Activated CD8-positive, alpha-beta T cell treated with anti-CD3 and anti-CD28 coated beads for 36 hours (primary cell): Measurements from ENCODE around the gene GRAMD2B. TPM values are rescaled to one million over a fixed set of nuclear protein-coding genes. Genes with fewer than 3 reads are reported as not detected.

Experiments used
- ATAC-seq: fragments of 200-7000 bp; cut with Tn5 transposase; one replicate; pipeline ENCODE4 v1.10.0; 2021; ENCODE audit warnings: mild to moderate bottlenecking, moderate library complexity
- CTCF ChIA-PET: fragments of 350-600 bp; sonication (Branson Sonifier 250); formaldehyde crosslinking; loops from one replicate; lab custom pipeline; 2021; ENCODE audit warnings: antibody characterized with exemption; lab: Charles Lee
- POLR2A ChIA-PET: fragments of 350-600 bp; sonication (Branson Sonifier 250); formaldehyde crosslinking; loops from one replicate; lab custom pipeline; 2021; ENCODE audit warnings: antibody characterized with exemption; lab: Charles Lee
- DNase-seq: peaks from one replicate; pipeline ENCODE4 v3.0.0-alpha.2; 2020
- H3K27ac Mint-ChIP-seq: one replicate; pipeline ENCODE4 v1.8.0; 2021; ENCODE audit warnings: mild to moderate bottlenecking, mixed read lengths
- H3K27me3 Mint-ChIP-seq: one replicate; pipeline ENCODE4 v1.8.0; 2021; ENCODE audit warnings: mixed read lengths
- H3K36me3 Mint-ChIP-seq: one replicate; pipeline ENCODE4 v1.8.0; 2021; ENCODE audit warnings: low read depth, mixed read lengths
- H3K4me1 Mint-ChIP-seq: one replicate; pipeline ENCODE4 v1.8.0; 2021; ENCODE audit warnings: low read depth, mixed read lengths
- H3K4me3 Mint-ChIP-seq: one replicate; pipeline ENCODE4 v1.8.0; 2021; ENCODE audit warnings: mild to moderate bottlenecking, moderate library complexity, mixed read lengths
- H3K9me3 Mint-ChIP-seq: one replicate; pipeline ENCODE4 v1.8.0; 2021; ENCODE audit warnings: mixed read lengths
- intact Hi-C: fragments of 100-400 bp; cut with micrococcal nuclease; formaldehyde crosslinking; loops from one replicate; pipeline ENCODE4 v1.10.0; 2022
- total RNA-seq, 2 experiments: library from RNA; stranded (reverse); gene quantifications; one replicate each; pipeline ENCODE4 v1.2.3, GENCODE V29; 2021
- TF ChIP-seq, protein P1 (sequence below): fragments of 200-600 bp; IDR thresholded peaks from one replicate; pipeline ENCODE4 v1.8.0; 2022; ENCODE audit warnings: antibody characterized with exemption, mild to moderate bottlenecking

The GRAMD2B gene
- total RNA-seq, 2 experiments from 2014 or later: 8.0 to 8.4 TPM

DNA sequence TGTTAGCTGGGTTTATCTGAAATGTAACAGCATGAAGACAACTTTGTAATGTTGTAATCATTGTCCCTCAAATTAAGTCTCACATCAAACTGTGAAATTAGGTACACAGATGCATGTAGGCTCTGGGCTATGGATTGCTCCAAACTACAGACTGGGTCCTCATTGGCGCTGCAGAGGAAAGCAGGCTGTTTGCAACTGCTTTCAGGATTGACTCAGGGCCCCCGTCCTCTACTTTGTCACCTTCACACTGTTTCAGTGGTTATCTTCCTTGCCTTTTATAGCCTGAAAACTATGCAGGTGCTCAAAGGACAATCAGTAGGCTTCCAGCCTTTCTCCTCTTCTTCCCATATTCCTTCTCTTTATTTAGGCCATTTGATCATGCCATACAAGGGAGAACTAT, 18.0 kb downstream of the GRAMD2B start:
- peaks cover 38% of the 10 kb centered on the region for H3K36me3 Mint-ChIP-seq
- no peak overlapping the region for H3K27ac Mint-ChIP-seq
- TF ChIP-seq, protein P1, sequence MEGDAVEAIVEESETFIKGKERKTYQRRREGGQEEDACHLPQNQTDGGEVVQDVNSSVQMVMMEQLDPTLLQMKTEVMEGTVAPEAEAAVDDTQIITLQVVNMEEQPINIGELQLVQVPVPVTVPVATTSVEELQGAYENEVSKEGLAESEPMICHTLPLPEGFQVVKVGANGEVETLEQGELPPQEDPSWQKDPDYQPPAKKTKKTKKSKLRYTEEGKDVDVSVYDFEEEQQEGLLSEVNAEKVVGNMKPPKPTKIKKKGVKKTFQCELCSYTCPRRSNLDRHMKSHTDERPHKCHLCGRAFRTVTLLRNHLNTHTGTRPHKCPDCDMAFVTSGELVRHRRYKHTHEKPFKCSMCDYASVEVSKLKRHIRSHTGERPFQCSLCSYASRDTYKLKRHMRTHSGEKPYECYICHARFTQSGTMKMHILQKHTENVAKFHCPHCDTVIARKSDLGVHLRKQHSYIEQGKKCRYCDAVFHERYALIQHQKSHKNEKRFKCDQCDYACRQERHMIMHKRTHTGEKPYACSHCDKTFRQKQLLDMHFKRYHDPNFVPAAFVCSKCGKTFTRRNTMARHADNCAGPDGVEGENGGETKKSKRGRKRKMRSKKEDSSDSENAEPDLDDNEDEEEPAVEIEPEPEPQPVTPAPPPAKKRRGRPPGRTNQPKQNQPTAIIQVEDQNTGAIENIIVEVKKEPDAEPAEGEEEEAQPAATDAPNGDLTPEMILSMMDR: no peak
- POLR2A ChIA-PET: interaction anchor here (1.5 kb wide), 1 partner anchor 18 kb away, joined by 3 read pairs; the partner anchor contains the start of gene GRAMD2B
- H3K4me1 Mint-ChIP-seq: peaks cover 57% of the 10 kb centered on the region
- H3K4me3 Mint-ChIP-seq: no peak overlapping the region
- CTCF ChIA-PET: no interaction called here
- ATAC-seq: no peak
- no peaks in the 10 kb centered on the region for H3K9me3 Mint-ChIP-seq
- no peak for DNase-seq
- no peaks in the 10 kb centered on the region for H3K27me3 Mint-ChIP-seq
- intact Hi-C loops: no loop called here

- peak; percentile 38 for ATAC-seq
- Mint-ChIP-seq H3K27me3 (no peaks in the 10 kb centered on the region), H3K36me3 (peaks cover 26% of the 10 kb centered on the region), H3K27ac (peak overlapping the region; percentile 74), H3K9me3 (no peaks in the 10 kb centered on the region), H3K4me3 (no peak overlapping the region), H3K4me1 (peaks cover 57% of the 10 kb centered on the region)
- TF ChIP-seq, protein P1: no peak
- intact Hi-C loops: no loop called here
- DNase-seq: peak; percentile 32
- POLR2A ChIA-PET: interaction anchor here (2.0 kb wide), 1 partner anchor 20 kb away, joined by 6 read pairs; the partner anchor contains the start of gene GRAMD2B
- CTCF ChIA-PET: interaction anchor here (0.6 to 1.1 kb wide), 3 partner anchors 11 to 57 kb away, joined by 3 to 6 read pairs (median 3); no protein-coding TSS in a partner anchor
Observed at GRCh38 chr5:126443374-126443851, 20.2 kb downstream of the GRAMD2B start.

GRCh38 chr5:126444137-126444536, 20.9 kb downstream of the GRAMD2B start:
- peaks cover 20% of the 10 kb centered on the region for H3K36me3 Mint-ChIP-seq
- H3K4me3 Mint-ChIP-seq: no peak overlapping the region
- ChIA-PET POLR2A (interaction anchor here (2.0 kb wide), 1 partner anchor 21 kb away, joined by 6 read pairs; the partner anchor contains the start of gene GRAMD2B), CTCF (interaction anchor here (0.6 to 1.3 kb wide), 5 partner anchors 11 to 56 kb away, joined by 3 to 6 read pairs (median 3); no protein-coding TSS in a partner anchor)
- ATAC-seq (no peak), DNase-seq (no peak)
- H3K27ac Mint-ChIP-seq: no peak overlapping the region
- H3K4me1 Mint-ChIP-seq: peaks cover 56% of the 10 kb centered on the region
- H3K9me3 Mint-ChIP-seq: no peaks in the 10 kb centered on the region
- TF ChIP-seq, protein P1: no peak
- no peaks in the 10 kb centered on the region for H3K27me3 Mint-ChIP-seq
- intact Hi-C loops: no loop called here

DNA sequence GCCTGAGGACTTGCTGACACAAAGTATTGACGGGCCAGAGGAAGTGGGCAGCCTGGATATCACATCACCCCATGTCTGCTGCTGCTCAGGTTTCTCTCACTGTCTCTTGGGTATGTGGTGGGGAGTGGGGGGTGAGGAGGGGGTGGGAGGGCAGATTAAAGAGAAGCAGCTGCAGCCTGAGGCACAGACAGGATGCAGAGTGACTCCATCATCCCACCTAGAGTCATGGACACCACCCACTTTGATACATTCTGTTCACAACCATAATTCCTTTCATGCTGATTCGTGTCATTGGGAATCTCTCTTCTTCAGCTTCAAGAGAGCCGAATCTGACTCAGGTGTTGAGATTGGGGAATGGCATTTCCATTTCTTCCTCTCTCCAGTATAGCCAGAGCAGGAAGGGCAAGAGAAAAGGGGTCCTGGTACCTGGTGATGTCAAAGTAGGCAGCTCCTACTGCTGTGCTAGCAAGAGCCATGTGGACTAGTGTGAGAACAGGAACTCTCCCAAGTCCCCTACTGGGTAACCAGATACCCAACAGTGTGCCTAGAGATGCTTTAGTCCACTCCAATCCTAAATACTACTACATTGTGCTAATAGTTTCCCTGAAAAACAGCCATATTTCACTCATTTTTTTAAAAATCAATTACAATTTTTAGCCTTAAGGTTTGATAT, 22.4 kb downstream of the GRAMD2B start:
- H3K27me3 Mint-ChIP-seq: no peaks in the 10 kb centered on the region
- no peak overlapping the region for H3K4me3 Mint-ChIP-seq
- peak overlapping the region; percentile 76 for H3K27ac Mint-ChIP-seq
- CTCF ChIA-PET: interaction anchor here (1.0 to 2.0 kb wide), 3 partner anchors 16 to 55 kb away, joined by 3 to 6 read pairs (median 4); no protein-coding TSS in a partner anchor
- H3K9me3 Mint-ChIP-seq: no peaks in the 10 kb centered on the region
- DNase-seq (peak; percentile 30), ATAC-seq (no peak)
- POLR2A ChIA-PET: interaction anchor here (0.6 kb wide), 1 partner anchor 492 kb away, joined by 3 read pairs; no protein-coding TSS in a partner anchor
- TF ChIP-seq, protein P1: no peak
- intact Hi-C loops: no loop called here
- peaks cover 70% of the 10 kb centered on the region for H3K4me1 Mint-ChIP-seq
- H3K36me3 Mint-ChIP-seq: peaks cover 15% of the 10 kb centered on the region
